HK-2 (cell line): ENCODE data around the gene TNFRSF6B.
"Not testable (repeated sequence)": the region's sequence is repeated elsewhere in the genome, so short reads cannot be mapped to it uniquely, and the experiment has no call there.

Experiments used
- DNase-seq: peaks from one replicate; pipeline ENCODE4 v3.0.0-alpha.2; 2018; ENCODE audit not compliant: unreplicated experiment

Gene TNFRSF6B

GRCh38 chr20:63662813-63663189 is 33.7 kb upstream of the TNFRSF6B start:
- DNase-seq, result no peak

- no peak for DNase-seq
Measured at GRCh38 chr20:63663332-63664066, 33.0 kb upstream of the TNFRSF6B start.

GRCh38 chr20:63664143-63664851 is 32.2 kb upstream of the TNFRSF6B start:
- DNase-seq, result no peak

GRCh38 chr20:63664861-63665594 is 31.4 kb upstream of the TNFRSF6B start:
- no peak for DNase-seq

- no peak for DNase-seq
Measured at GRCh38 chr20:63665708-63666107, 30.7 kb upstream of the TNFRSF6B start.

GRCh38 chr20:63667858-63668257 is 28.6 kb upstream of the TNFRSF6B start:
- DNase-seq, result no peak

- DNase-seq, result no peak
Measured at GRCh38 chr20:63668351-63668750, 28.1 kb upstream of the TNFRSF6B start.

GRCh38 chr20:63671695-63672094 is 24.8 kb upstream of the TNFRSF6B start:
- not testable (repeated sequence) for DNase-seq

GRCh38 chr20:63672666-63673065 is 23.8 kb upstream of the TNFRSF6B start:
- DNase-seq, result no peak

GRCh38 chr20:63673951-63674350 is 22.5 kb upstream of the TNFRSF6B start:
- DNase-seq, result no peak

- no peak for DNase-seq
Measured at GRCh38 chr20:63675681-63676368, 20.6 kb upstream of the TNFRSF6B start.

GRCh38 chr20:63678071-63678470 is 18.4 kb upstream of the TNFRSF6B start:
- no peak for DNase-seq

- no peak for DNase-seq
Measured at GRCh38 chr20:63678667-63679465, 17.6 kb upstream of the TNFRSF6B start.

- no peak for DNase-seq
Measured at GRCh38 chr20:63679799-63680305, 16.6 kb upstream of the TNFRSF6B start.

GRCh38 chr20:63680427-63680826 is 16.0 kb upstream of the TNFRSF6B start:
- no peak for DNase-seq

GRCh38 chr20:63680857-63681608 is 15.4 kb upstream of the TNFRSF6B start:
- DNase-seq, result no peak

GRCh38 chr20:63681609-63682142 is 14.8 kb upstream of the TNFRSF6B start:
- no peak for DNase-seq

- peak; percentile 100 for DNase-seq
Measured at GRCh38 chr20:63682384-63683139, 13.9 kb upstream of the TNFRSF6B start.
